Smooth muscle cell of the brain vasculature (primary cell): Measurements from ENCODE around the gene GAR1.
"Not testable (repeated sequence)": the region's sequence is repeated elsewhere in the genome, so short reads cannot be mapped to it uniquely, and the experiment has no call there.

ENCODE experiments used
- DNase-seq: peaks from one replicate; pipeline ENCODE4 v3.0.0-alpha.2; 2012; ENCODE audit warnings: low read depth, low spot score

GAR1 gene

DNA sequence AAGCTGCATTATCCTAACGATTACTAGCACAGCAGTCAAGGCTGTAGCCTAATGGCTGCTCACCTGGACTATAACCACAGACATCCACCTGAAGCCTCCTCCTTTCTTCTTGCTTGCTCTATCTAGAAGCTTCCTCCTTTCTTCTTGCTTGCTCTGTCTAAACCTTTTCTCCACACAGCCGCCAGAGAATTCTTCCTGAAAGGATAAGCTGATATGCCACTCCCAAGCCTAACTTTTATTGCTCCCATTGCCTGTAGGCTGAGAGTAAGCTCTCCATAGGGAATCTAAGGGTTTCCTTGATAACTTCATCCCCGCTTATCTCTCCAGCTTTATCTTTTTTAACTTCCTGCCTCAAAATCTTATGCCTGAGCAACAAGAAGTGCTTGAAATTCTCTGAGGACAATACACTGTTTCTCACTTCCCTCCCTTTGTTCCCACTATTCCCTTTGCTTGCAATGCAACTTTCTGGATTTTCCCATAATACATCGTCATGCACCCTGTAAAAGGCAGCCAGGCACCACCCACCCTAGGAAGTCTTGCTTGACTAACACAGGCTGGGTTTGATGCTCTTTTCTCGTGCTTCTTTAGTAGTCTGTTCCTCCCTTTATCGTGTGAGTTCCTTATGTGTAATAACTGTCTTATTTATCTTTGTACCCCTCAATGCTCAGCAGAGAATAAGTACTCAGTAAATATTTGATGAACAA is 31.0 kb downstream of the GAR1 start:
- DNase-seq = no peak

DNA sequence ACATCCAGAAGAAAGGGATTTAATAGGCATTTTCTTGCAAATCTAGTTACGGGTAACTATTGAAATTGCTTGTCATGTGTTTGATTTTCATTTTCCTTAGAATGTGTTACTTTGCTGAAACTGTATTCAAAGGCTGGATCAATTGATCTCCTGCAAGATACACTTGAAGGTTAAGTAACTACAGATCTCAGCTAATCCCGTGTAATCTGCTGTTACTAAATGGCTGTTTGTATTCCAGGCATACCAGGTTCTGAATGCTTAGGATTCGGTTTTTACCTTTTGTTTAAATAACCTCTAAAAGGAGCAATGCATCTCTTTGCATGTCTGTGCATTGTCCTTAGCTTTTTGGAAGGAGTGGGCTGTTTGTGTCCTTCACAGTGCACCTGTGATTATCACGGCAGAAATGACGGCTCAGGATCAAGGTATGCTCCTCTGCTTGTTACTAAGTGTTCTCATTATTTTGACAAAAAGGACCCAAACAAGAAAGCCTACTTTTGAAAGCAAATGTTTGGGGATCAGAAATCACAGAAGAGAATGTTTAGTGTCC is 32.4 kb downstream of the GAR1 start, which contains the start of gene LRIT3:
Gene LRIT3, plus strand, starts transcription at position 212 of the 547 bp plus-strand sequence. Its CDS starts 95 bp downstream, at position 307.
- no peak for DNase-seq

DNA sequence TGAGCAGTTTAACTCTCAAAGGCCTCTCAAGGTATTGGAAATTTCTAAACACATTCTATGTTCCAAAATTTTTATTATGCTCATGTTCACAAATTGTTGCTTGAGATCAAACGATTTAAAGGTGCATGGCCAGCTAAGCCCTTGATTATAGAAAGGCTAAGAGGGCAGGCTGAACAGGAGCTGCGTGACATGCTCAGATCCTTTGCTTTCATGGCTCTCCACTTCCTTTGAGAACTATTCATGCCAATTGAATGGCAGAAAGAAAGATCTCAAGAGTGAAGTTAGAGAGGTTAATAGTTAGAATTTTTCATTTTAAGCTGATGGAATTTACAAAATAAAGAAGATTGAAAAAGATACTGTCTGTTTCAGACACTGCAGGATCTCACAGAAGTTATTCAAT is 32.9 kb downstream of the GAR1 start:
- no peak for DNase-seq

DNA sequence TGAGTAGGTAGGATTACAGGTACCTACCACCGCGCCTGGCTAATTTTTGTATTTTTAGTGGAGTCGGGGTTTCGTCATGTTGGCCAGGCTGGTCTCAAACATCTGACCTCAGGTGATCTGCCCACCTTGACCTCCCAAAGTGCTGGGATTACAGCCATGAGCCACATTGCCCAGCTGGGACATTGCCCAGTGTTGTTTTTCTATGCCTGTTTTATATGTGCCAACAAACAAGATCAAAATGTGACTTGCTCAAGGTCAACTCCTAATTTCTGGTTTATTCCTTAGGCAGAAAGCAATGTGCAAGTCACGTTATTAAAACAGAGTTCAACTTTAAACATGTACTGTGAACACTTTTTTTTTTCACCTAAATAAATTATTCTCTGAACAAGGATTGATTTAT is 35.0 kb downstream of the GAR1 start:
- DNase-seq = no peak

DNA sequence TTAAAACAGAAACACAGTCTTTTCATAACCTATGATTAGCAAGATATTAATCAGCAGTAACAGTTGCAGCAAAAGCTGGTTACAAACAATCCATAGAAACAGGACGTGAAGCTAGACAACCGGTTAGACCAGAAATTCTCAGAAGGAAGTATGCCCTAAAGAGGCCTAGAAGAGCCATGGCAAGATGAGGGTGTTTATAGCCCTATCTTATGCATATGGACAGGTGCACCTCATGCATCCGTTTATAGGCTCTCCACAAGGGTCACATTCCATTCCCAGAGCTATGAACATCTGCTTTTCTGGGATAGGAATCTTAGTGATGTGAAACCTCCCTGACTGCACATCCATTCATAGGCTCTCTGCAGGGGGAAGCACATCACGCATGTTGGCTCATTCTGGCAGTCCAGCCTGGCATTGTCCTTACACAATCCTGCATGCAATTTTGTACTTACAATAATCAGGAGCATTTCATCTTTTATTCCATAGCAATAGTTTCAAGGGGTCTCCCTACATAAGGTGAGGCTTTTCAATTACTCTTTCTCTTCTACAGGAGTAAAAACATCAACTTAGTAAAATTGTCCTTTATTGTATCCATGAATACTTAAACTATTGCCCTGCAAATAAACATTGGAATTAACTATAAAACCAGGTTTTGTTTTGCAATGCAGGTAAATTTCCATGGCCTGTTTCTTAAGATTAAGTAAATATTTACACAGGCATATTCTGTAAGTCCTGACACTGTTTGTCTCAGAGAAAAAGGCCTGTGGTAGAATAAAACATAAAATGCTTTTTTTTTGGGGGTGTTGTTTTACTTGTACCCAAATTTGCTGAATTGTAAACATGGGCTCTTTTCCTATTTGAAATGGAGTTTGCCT is 44.1 kb downstream of the GAR1 start:
- DNase-seq = not testable (repeated sequence)

DNA sequence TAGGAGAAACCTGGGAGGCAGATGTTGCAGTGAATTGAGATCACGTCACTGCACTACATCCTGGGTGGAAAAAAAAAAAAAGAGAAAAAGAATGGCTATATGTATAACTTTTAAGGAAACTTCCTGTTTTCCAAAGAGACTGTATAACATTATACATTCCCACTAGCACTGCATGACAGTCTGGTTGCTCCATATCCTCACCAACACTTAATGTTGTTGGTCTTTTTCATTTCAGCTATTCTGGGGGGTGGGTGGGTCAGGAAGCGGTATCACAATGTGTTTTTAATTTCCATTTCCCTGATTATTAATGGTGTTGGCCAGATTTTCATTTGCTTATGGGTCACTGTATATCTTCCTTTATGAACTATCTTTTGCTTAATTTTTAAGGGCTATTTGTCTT is 45.7 kb downstream of the GAR1 start:
- DNase-seq = no peak

DNA sequence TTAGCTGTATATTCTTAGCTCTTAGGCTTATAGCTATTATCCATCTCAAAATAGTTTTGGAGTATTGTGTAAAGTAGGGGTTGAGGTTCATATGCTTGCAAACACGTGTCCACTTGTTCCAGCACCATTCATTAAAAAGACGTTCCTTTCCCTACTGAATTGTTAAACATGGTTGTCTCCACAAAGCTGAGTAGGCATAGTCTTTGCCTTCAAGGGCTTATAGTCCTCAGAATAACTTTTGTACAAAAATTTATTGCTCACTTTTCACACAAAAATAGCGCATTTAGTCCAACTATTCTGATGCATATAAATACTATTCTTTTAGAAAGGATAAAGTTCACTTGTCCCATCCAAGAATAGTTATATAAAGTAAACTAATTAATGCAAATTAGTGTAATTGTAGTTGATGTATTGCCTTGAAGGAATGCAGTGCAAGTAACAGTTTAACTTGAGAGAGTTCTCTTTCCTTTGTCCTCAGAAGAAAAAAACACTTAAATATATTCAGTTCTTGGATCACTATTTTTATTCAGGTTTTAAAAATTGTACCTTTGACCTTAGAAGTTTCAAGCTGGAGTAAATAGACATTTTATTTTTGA is 46.5 kb downstream of the GAR1 start:
- no peak for DNase-seq

DNA sequence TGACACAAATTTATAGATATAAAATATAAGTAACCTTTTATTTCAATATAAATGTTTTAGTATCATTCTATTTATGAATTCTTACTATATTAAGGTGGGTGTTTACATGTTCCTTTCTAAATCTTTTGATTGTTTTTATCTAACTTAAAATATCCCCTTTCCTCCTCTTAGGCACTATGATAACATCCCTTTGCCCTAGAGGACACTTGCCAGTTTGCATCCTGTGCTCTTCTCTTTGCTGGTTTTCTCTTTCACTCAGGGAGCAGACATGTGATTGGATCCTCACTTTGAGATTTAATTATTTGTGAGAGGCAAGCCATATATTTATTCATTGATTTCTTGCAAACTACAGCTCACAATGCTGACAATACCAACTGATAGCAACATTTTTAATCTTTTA is 48.6 kb downstream of the GAR1 start:
- DNase-seq = no peak

- no peak for DNase-seq
Observed at GRCh38 chr4:109870061-109870460, 54.5 kb downstream of the GAR1 start.

GRCh38 chr4:109872065-109872464 is 56.5 kb downstream of the GAR1 start:
- no peak for DNase-seq

- DNase-seq = no peak
Observed at GRCh38 chr4:109872950-109873656, 57.5 kb downstream of the GAR1 start.

- DNase-seq = no peak
Observed at GRCh38 chr4:109873791-109874514, 58.4 kb downstream of the GAR1 start.
